Endothelial cell of umbilical vein (primary cell): ENCODE data around the gene RASAL2. TPM values are rescaled to one million over a fixed set of nuclear protein-coding genes. Genes with fewer than 3 reads are reported as not detected.

Experiments used
- BruUV-seq: library from RNA; stranded (reverse); fragments of 400-500 nt; replicated peaks from 2 replicates; lab custom pipeline; 2021; lab: Mats Ljungman, UMichigan
- CTCF ChIA-PET: fragments of 300-600, 350-600 bp; sonication (Branson Sonifier 250); formaldehyde crosslinking; loops from one replicate; lab custom pipeline; 2021; ENCODE audit warnings: antibody characterized with exemption, inconsistent platforms; lab: Charles Lee
- POLR2A ChIA-PET: fragments of 300-600, 350-600 bp; sonication (Branson Sonifier 250); formaldehyde crosslinking; loops from one replicate; lab custom pipeline; 2021; ENCODE audit warnings: antibody characterized with exemption, inconsistent platforms; lab: Charles Lee
- DNase-seq: peaks from one replicate; pipeline ENCODE4 v3.0.0-alpha.2; 2011; ENCODE audit warnings: low read depth, low spot score
- FAIRE-seq: peaks from 2 replicates; lab custom pipeline; 2011; peaks lifted over from hg19 to GRCh38; lab: Jason Lieb, UNC
- H2AFZ ChIP-seq: 2 replicates; pipeline ENCODE4 v1.6.0; 2012; ENCODE audit warnings: low read depth, low read length, control low read depth, inconsistent platforms
- H3K27ac ChIP-seq: 2 replicates; pipeline ENCODE4 v1.5.1; 2011; ENCODE audit warnings: low read depth, mild to moderate bottlenecking, control low read depth, low read length, moderate library complexity; ENCODE audit not compliant: insufficient read depth
- H3K27me3 ChIP-seq, 2 experiments: 2 replicates each; pipeline versions ENCODE4 v1.6.0 to v1.6.1; 2011; ENCODE audit warnings: low read length in 2 of 2, mixed read lengths in 1 of 2; ENCODE audit not compliant: control insufficient read depth in 2 of 2, insufficient read depth in 2 of 2
- H3K36me3 ChIP-seq, 2 experiments: 2 replicates in 1 of 2; 3 replicates in 1 of 2; pipeline ENCODE4 v1.5.1; 2011; ENCODE audit warnings: low read length in 2 of 2, mild to moderate bottlenecking in 1 of 2, moderate library complexity in 1 of 2; ENCODE audit not compliant: control insufficient read depth in 2 of 2, insufficient read depth in 2 of 2; ENCODE audit errors: extremely low read depth in 1 of 2
- H3K4me1 ChIP-seq: 3 replicates; pipeline ENCODE4 v1.5.1; 2011; ENCODE audit warnings: mild to moderate bottlenecking, low read length; ENCODE audit not compliant: control insufficient read depth, insufficient read depth; ENCODE audit errors: extremely low read depth
- H3K4me2 ChIP-seq: 2 replicates; pipeline ENCODE4 v1.6.1; 2011; ENCODE audit warnings: low read length, control low read depth, mixed read lengths; ENCODE audit not compliant: insufficient read depth
- H3K4me3 ChIP-seq, 3 experiments: fragments of 200-600 bp in 1 of 3; sonication (generic), shearing (Covaris generic) in 1 of 3; replicated peaks in 1 of 3; 2 replicates each; pipeline ENCODE4 v1.5.1; 2011 to 2016; ENCODE audit warnings: control low read depth in 3 of 3, low read length in 3 of 3, mild to moderate bottlenecking in 2 of 3, inconsistent platforms in 1 of 3, low read depth in 1 of 3, moderate library complexity in 1 of 3; ENCODE audit not compliant: insufficient read depth in 1 of 3
- H3K79me2 ChIP-seq: 2 replicates; pipeline ENCODE4 v1.6.0; 2012; ENCODE audit warnings: low read length, inconsistent platforms; ENCODE audit not compliant: control insufficient read depth, insufficient read depth
- H3K9ac ChIP-seq: replicated peaks from 2 replicates; pipeline ENCODE3; 2011; ENCODE audit warnings: low read length, control low read depth; ENCODE audit not compliant: insufficient read depth; ENCODE audit errors: extremely low read depth
- H3K9me1 ChIP-seq: replicated peaks from 3 replicates; pipeline ENCODE4 v1.6.0; 2011; ENCODE audit warnings: mild to moderate bottlenecking, low read length; ENCODE audit not compliant: control insufficient read depth, insufficient read depth; ENCODE audit errors: extremely low read depth
- H3K9me3 ChIP-seq: replicated peaks from 2 replicates; pipeline ENCODE4 v1.5.1; 2012; ENCODE audit warnings: low read length, inconsistent platforms; ENCODE audit not compliant: control insufficient read depth, insufficient read depth
- H4K20me1 ChIP-seq: replicated peaks from 2 replicates; pipeline ENCODE3; 2011; ENCODE audit warnings: mild to moderate bottlenecking, low read length; ENCODE audit not compliant: control insufficient read depth, insufficient read depth; ENCODE audit errors: extremely low read depth
- CTCF ChIP-seq, 2 donors: IDR thresholded peaks; 1 replicate in 1 of 2; 2 replicates in 1 of 2; pipeline ENCODE4 v1.5.1; 2011; ENCODE audit warnings: low read length in 2 of 2, mild to moderate bottlenecking in 2 of 2, moderate library complexity in 2 of 2, control low read depth in 1 of 2, inconsistent platforms in 1 of 2, low read depth in 1 of 2; ENCODE audit not compliant: insufficient read depth in 1 of 2; ENCODE audit errors: extremely low read depth in 1 of 2
- EZH2 ChIP-seq: IDR thresholded peaks from 2 replicates; pipeline ENCODE4 v1.6.1; 2012; ENCODE audit warnings: borderline replicate concordance, low read depth, mild to moderate bottlenecking, moderate library complexity, low read length, inconsistent platforms; ENCODE audit not compliant: severe bottlenecking
- FOS ChIP-seq: IDR thresholded peaks from 2 replicates; pipeline ENCODE4 v1.6.1; 2011; ENCODE audit warnings: mild to moderate bottlenecking, low read length, moderate library complexity, borderline replicate concordance; ENCODE audit not compliant: insufficient read depth
- GATA2 ChIP-seq: IDR thresholded peaks from 2 replicates; pipeline ENCODE4 v1.7.0; 2011; ENCODE audit warnings: low read depth, mild to moderate bottlenecking, moderate library complexity, mixed read lengths, low read length; ENCODE audit not compliant: insufficient read length, insufficient read depth
- JUN ChIP-seq: IDR thresholded peaks from 2 replicates; pipeline ENCODE4 v1.6.1; 2011; ENCODE audit warnings: borderline replicate concordance, low read depth; ENCODE audit not compliant: insufficient read length, insufficient read depth
- MAX ChIP-seq: IDR thresholded peaks from 2 replicates; pipeline ENCODE4 v1.6.1; 2011; ENCODE audit not compliant: insufficient read depth, insufficient read length
- MYC ChIP-seq: IDR thresholded peaks from one replicate; pipeline ENCODE4 v1.6.1; 2011; ENCODE audit warnings: mild to moderate bottlenecking, low read depth, low read length
- POLR2A ChIP-seq: IDR thresholded peaks from 2 replicates; pipeline ENCODE4 v1.6.1; 2012; ENCODE audit warnings: low read depth, mild to moderate bottlenecking, control low read depth, low read length
- POLR2AphosphoS5 ChIP-seq: IDR thresholded peaks from 2 replicates; pipeline ENCODE4 v1.6.1; 2012; ENCODE audit warnings: low read depth, mild to moderate bottlenecking, control low read depth, low read length, moderate library complexity; ENCODE audit not compliant: insufficient read depth
- dilution Hi-C: fragments of 300-500 bp; cut with MboI; formaldehyde crosslinking; loops from one replicate; pipeline ENCODE4 v1.15.0; 2019; ENCODE audit warnings: low sequenced_read_pairs; ENCODE audit not compliant: extremely low pct_ligation_motif_present
- intact Hi-C: fragments of 100-400 bp; cut with micrococcal nuclease; formaldehyde crosslinking; loops from one replicate; pipeline ENCODE4 v1.10.0; 2022
- polyA plus RNA-seq, 4 experiments: library from polyadenylated mRNA; depleted of rRNA in 3 of 4; stranded (reverse) in 3 of 4; unstranded in 1 of 4; fragments of >200 nt; gene quantifications; 2 replicates each; pipeline versions ENCODE4 v1.2.1 to v1.2.3, GENCODE V29; 2011 to 2012; ENCODE audit warnings: missing spikeins in 1 of 4
- total RNA-seq: library from RNA; stranded (reverse); gene quantifications from 2 replicates; pipeline ENCODE4 v1.2.3, GENCODE V29; 2021

Gene RASAL2
- total and polyA plus RNA-seq, 2 donors (not counting 3 experiments of a cell fraction or from before 2014, with no cell fraction given): 12.5 to 15.5 TPM

GRCh38 chr1:178354816-178355215 lies 260.9 kb downstream of the RASAL2 start:
- H4K20me1 ChIP-seq: no peaks in the 10 kb centered on the region
- no peaks in the 10 kb centered on the region for H3K27me3 ChIP-seq
- no peak overlapping the region for H3K9ac ChIP-seq
- dilution Hi-C loops: no loop called here
- H3K9me1 ChIP-seq: no peaks in the 10 kb centered on the region
- FAIRE-seq (no peak), DNase-seq (no peak)
- no peaks in the 10 kb centered on the region for H3K79me2 ChIP-seq
- ChIA-PET POLR2A (no interaction called here), CTCF (interaction anchor here (0.9 to 1.6 kb wide), 3 partner anchors 10 to 55 kb away, joined by 3 to 4 read pairs (median 3); no protein-coding TSS in a partner anchor)
- H3K9me3 ChIP-seq: no peaks in the 10 kb centered on the region
- H3K4me2 ChIP-seq: no peak overlapping the region
- no peak overlapping the region for H2AFZ ChIP-seq
- intact Hi-C loops: no loop called here
- BruUV-seq: no TSS peak
- H3K27ac ChIP-seq: no peak overlapping the region
- no peaks in the 10 kb centered on the region for H3K4me1 ChIP-seq
- H3K4me3 ChIP-seq: no peak overlapping the region
- TF ChIP-seq POLR2A (no peak), CTCF (IDR thresholded peaks at IDR 0.05; ENCODE audit: extremely low read depth in 1 of 2, insufficient read depth in 1 of 2, low read depth in 1 of 2, low read length in 2 of 2) (no peak), POLR2AphosphoS5 (no peak), MAX (no peak), GATA2 (no peak), JUN (no peak), FOS (no peak), EZH2 (no peak), MYC (no peak)
- H3K36me3 ChIP-seq: no peaks in the 10 kb centered on the region
